HCT116 (cell line): ENCODE results near the gene HSPA12B. TPM values are rescaled to one million over a fixed set of nuclear protein-coding genes. Genes with fewer than 3 reads are reported as not detected.
A peak's percentile ranks its signal among the peaks of the same experiment; 100 is the strongest.

Experiments
- ATAC-seq: fragments of 200-7000 bp; cut with Tn5 transposase; 2 replicates; pipeline ENCODE4 v1.9.1; 2020; ENCODE audit warnings: mild to moderate bottlenecking, moderate library complexity
- BruUV-seq: library from RNA; stranded (reverse); fragments of 400-500 nt; replicated peaks from 2 replicates; lab custom pipeline; 2021; lab: Mats Ljungman, UMichigan
- CTCF ChIA-PET: fragments of 300-600 bp; sonication (Branson Sonifier 250); formaldehyde crosslinking; loops from one replicate; lab custom pipeline; 2021; ENCODE audit warnings: antibody characterized with exemption; lab: Charles Lee
- POLR2A ChIA-PET: fragments of 300-600, 350-600 bp; sonication (Branson Sonifier 250); formaldehyde crosslinking; loops from one replicate; lab custom pipeline; 2021; ENCODE audit warnings: antibody characterized with exemption; lab: Charles Lee
- RAD21 ChIA-PET, 2 experiments: fragments of 300-600 bp; sonication (Branson Sonifier 250); formaldehyde crosslinking; loops; one replicate each; lab custom pipeline; 2023; ENCODE audit warnings: low total read pairs in 2 of 2; ENCODE audit not compliant: uncharacterized antibody in 2 of 2, unreplicated experiment in 2 of 2, low non-redundant PET in 1 of 2; lab: Charles Lee
- DNase-seq: peaks from one replicate; pipeline ENCODE4 v3.0.0-alpha.2; 2010; ENCODE audit warnings: low read depth, low spot score
- H2AFZ ChIP-seq: fragments of 200-600 bp; shearing (Covaris generic), sonication (generic); 2 replicates; pipeline ENCODE4 v1.6.1; 2017; ENCODE audit warnings: low read depth, mixed run types, mixed read lengths, antibody characterized with exemption, low read length; ENCODE audit not compliant: poor library complexity, severe bottlenecking
- H3K27ac ChIP-seq: 2 replicates; pipeline ENCODE4 v1.5.1; 2012; ENCODE audit warnings: low read depth, low read length
- H3K27me3 ChIP-seq: fragments of 200-600 bp; sonication (generic); 2 replicates; pipeline ENCODE4 v1.6.1; 2016; ENCODE audit warnings: mixed run types, low read length, mixed read lengths; ENCODE audit not compliant: insufficient read depth
- H3K36me3 ChIP-seq, 2 experiments: fragments of 200-500 bp in 1 of 2; fragments of 200-600 bp in 1 of 2; sonication (Bioruptor generic) in 1 of 2; sonication (generic) in 1 of 2; 2 replicates each; pipeline versions ENCODE4 v1.5.1 to v1.6.1; 2014 to 2016; ENCODE audit warnings: low read length in 2 of 2, inconsistent platforms in 1 of 2, mixed read lengths in 1 of 2, mixed run types in 1 of 2; ENCODE audit not compliant: insufficient read depth in 2 of 2, control insufficient read depth in 1 of 2
- H3K4me1 ChIP-seq, 2 experiments: fragments of 200-600 bp in 1 of 2; sonication (generic) in 1 of 2; 2 replicates each; pipeline versions ENCODE4 v1.5.1 to v1.6.1; 2012 to 2017; ENCODE audit warnings: low read length in 2 of 2, inconsistent platforms in 1 of 2, mild to moderate bottlenecking in 1 of 2, mixed read lengths in 1 of 2, mixed run types in 1 of 2, moderate library complexity in 1 of 2; ENCODE audit not compliant: insufficient read depth in 2 of 2, control insufficient read depth in 1 of 2
- H3K4me2 ChIP-seq: fragments of 200-600 bp; sonication (generic); 2 replicates; pipeline ENCODE4 v1.6.1; 2017; ENCODE audit warnings: mixed run types, low read length, mixed read lengths
- H3K4me3 ChIP-seq, 2 experiments: fragments of 200-600 bp in 1 of 2; sonication (generic) in 1 of 2; replicated peaks in 1 of 2; 2 replicates each; pipeline ENCODE4 v1.5.1; 2011 to 2016; ENCODE audit warnings: low read length in 2 of 2, control low read depth in 1 of 2, low read depth in 1 of 2, mild to moderate bottlenecking in 1 of 2, mixed read lengths in 1 of 2, mixed run types in 1 of 2
- H3K79me2 ChIP-seq: fragments of 200-600 bp; sonication (generic); 2 replicates; pipeline ENCODE4 v1.6.1; 2017; ENCODE audit warnings: mild to moderate bottlenecking, mixed run types, low read length, moderate library complexity, mixed read lengths; ENCODE audit not compliant: insufficient read depth
- H3K9ac ChIP-seq: fragments of 200-600 bp; sonication (generic); 2 replicates; pipeline ENCODE4 v1.6.1; 2016; ENCODE audit warnings: low read length, mixed read lengths
- H3K9me2 ChIP-seq: fragments of 200-600 bp; sonication (generic), shearing (Covaris generic); 2 replicates; pipeline ENCODE4 v1.6.1; 2017; ENCODE audit warnings: mixed run types, mild to moderate bottlenecking, moderate library complexity; ENCODE audit not compliant: insufficient read depth
- H3K9me3 ChIP-seq, 2 experiments: fragments of 200-500 bp in 1 of 2; fragments of 200-600 bp in 1 of 2; sonication (Bioruptor generic) in 1 of 2; sonication (generic) in 1 of 2; 2 replicates each; pipeline ENCODE4 v1.6.1; 2014 to 2017; ENCODE audit warnings: low read length in 2 of 2, mixed read lengths in 2 of 2, inconsistent platforms in 1 of 2, low read depth in 1 of 2, mild to moderate bottlenecking in 1 of 2, mixed run types in 1 of 2, moderate library complexity in 1 of 2; ENCODE audit not compliant: control insufficient read depth in 1 of 2, insufficient read depth in 1 of 2
- H4K20me1 ChIP-seq: fragments of 200-600 bp; sonication (generic), shearing (Covaris generic); 2 replicates; pipeline ENCODE4 v1.6.1; 2017; ENCODE audit warnings: mixed run types, mild to moderate bottlenecking, moderate library complexity; ENCODE audit not compliant: insufficient read depth
- CTCF ChIP-seq, 3 experiments: fragments of 200-600 bp in 1 of 3; sonication (generic) in 1 of 3; IDR thresholded peaks in 2 of 3; conservative IDR thresholded peaks in 1 of 3; 2 replicates each; pipeline ENCODE4 v1.5.1; 2012 to 2017; ENCODE audit warnings: low read depth in 2 of 3, low read length in 2 of 3, antibody characterized with exemption in 1 of 3, borderline replicate concordance in 1 of 3, control low read depth in 1 of 3, mild to moderate bottlenecking in 1 of 3, mixed read lengths in 1 of 3, mixed run types in 1 of 3, moderate library complexity in 1 of 3; ENCODE audit not compliant: insufficient read depth in 1 of 3
- EGR1 ChIP-seq: IDR thresholded peaks from 2 replicates; pipeline ENCODE4 v1.6.1; 2012; ENCODE audit warnings: low read depth
- EZH2phosphoT487 ChIP-seq: fragments of 200-600 bp; IDR thresholded peaks from 2 replicates; pipeline ENCODE4 v1.6.1; 2018; ENCODE audit warnings: antibody characterized with exemption, borderline replicate concordance
- POLR2AphosphoS5 ChIP-seq: IDR thresholded peaks from 2 replicates; pipeline ENCODE4 v1.6.1; 2011; ENCODE audit warnings: mild to moderate bottlenecking, low read depth, low read length, moderate library complexity
- RAD21 ChIP-seq: IDR thresholded peaks from 2 replicates; pipeline ENCODE4 v1.6.1; 2012; ENCODE audit warnings: low read depth, mild to moderate bottlenecking
- SIN3A ChIP-seq: IDR thresholded peaks from 2 replicates; pipeline ENCODE4 v1.6.1; 2012; ENCODE audit warnings: low read depth
- SP1 ChIP-seq: IDR thresholded peaks from 2 replicates; pipeline ENCODE4 v1.6.1; 2012; ENCODE audit warnings: low read depth
- ZBTB33 ChIP-seq: IDR thresholded peaks from 2 replicates; pipeline ENCODE4 v1.6.1; 2011; ENCODE audit warnings: mild to moderate bottlenecking, low read length, moderate library complexity; ENCODE audit not compliant: insufficient replicate concordance; ENCODE audit errors: extremely low read depth
- ZFX ChIP-seq: fragments of 450-650 bp; IDR thresholded peaks from 2 replicates; pipeline ENCODE4 v1.6.1; 2017
- intact Hi-C: fragments of 100-400 bp; cut with micrococcal nuclease; formaldehyde crosslinking; loops from 2 replicates; pipeline ENCODE4 v1.10.0; 2022
- total RNA-seq: library from RNA; stranded (reverse); gene quantifications from one replicate; pipeline ENCODE4 v1.2.1, GENCODE V29; 2021; ENCODE audit not compliant: unreplicated experiment

HSPA12B gene
- total RNA-seq, 1 experiment from 2014 or later: not detected

GRCh38 chr20:3707508-3707899 is 25.0 kb upstream of the HSPA12B start (continued):
- TF ChIP-seq SP1 (no peak), RAD21 (no peak), POLR2AphosphoS5 (no peak), ZBTB33 (no peak), SIN3A (no peak), ZFX (no peak)

- ChIA-PET POLR2A (no interaction called here), RAD21 (interaction anchor here in 1 of 2 experiments (1.6 kb wide), 1 partner anchor 33 kb away, joined by 10 read pairs; no protein-coding TSS in a partner anchor), CTCF (interaction anchor here (0.9 to 2.7 kb wide), 16 partner anchors 10 to 177 kb away, joined by 3 to 69 read pairs (median 6); partner anchors contain the start of genes ADISSP and SPEF1)
- Histone ChIP-seq H3K9me3 (no peaks in the 10 kb centered on the region), H3K79me2 (no peaks in the 10 kb centered on the region), H3K27me3 (no peaks in the 10 kb centered on the region), H2AFZ (no peak overlapping the region), H3K4me3 (no peak overlapping the region), H4K20me1 (no peaks in the 10 kb centered on the region), H3K4me2 (no peak overlapping the region), H3K27ac (no peak overlapping the region), H3K36me3 (no peaks in the 10 kb centered on the region), H3K4me1 (peaks cover 0 to 12% of the 10 kb centered on the region in 2 experiments; a peak in 3 of 4 replicates), H3K9me2 (no peaks in the 10 kb centered on the region), H3K9ac (no peak overlapping the region)
- ATAC-seq (peak; percentile 45), DNase-seq (no peak)
- no TSS peak for BruUV-seq
- intact Hi-C loops: loop anchor here (1.0 kb wide), 1 partner anchor 147 kb away; no protein-coding TSS in a partner anchor
- TF ChIP-seq CTCF (IDR thresholded peaks at IDR 0.05 in 2 of 3, conservative IDR thresholded peaks at IDR 0.05 in 1 of 3; ENCODE audit: borderline replicate concordance in 1 of 3, insufficient read depth in 1 of 3, low read depth in 2 of 3, low read length in 2 of 3) (0 out of 6 replicates have a peak, but pooled peaks of 1 of the 3 experiments have one; percentile 9), EGR1 (no peak), EZH2phosphoT487 (no peak)
Observed at GRCh38 chr20:3710011-3710466, 22.4 kb upstream of the HSPA12B start.
